HG03342 (cell line): ENCODE results near the gene RAB22A.
"Not testable (repeated sequence)": the region's sequence is repeated elsewhere in the genome, so short reads cannot be mapped to it uniquely, and the experiment has no call there.

Experiments
- ATAC-seq: cut with Tn5 transposase; IDR thresholded peaks from one replicate; pipeline ENCODE4 v1.9.1; 2021; ENCODE audit warnings: mild to moderate bottlenecking, moderate library complexity; ENCODE audit not compliant: unreplicated experiment

The RAB22A gene

DNA sequence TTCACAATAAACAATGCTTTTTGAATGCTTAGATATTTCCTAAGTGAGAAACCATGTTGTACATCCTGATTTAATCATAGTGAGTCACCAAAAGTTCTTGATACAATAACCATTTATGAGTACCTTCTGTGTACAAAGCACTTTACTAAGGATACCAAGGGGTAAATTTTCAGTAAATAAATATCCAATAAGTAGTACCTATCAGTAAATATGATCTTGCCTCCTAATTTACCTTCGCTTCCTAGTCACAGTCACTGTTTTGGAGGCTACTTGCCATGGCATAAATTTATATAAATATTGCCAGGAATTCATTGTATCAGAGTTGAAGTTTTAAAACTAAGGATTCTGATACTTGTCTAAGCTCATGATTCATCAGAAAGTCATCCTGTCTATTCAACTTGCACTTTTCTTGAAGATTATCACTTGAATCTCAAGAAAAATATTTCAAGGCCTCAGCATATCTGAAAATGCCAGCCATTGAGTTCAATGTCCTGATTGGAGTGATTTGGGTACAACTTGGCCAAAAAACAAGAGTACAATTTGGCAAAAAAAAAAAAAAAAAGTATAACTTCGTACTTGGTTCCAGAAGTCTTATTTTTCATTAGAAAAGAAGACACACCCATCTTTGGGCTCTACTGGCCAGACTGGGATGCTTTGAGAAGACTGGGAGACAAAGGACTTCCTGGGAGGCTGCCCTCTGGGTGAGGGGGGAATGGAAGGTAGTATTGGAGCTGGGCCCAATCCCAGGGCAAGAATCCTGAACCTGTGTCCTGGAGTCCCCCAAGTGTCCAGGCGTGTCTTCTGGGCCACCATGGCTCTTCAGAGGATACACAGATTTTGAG is 32.8 kb downstream of the RAB22A start:
- no peak for ATAC-seq

DNA sequence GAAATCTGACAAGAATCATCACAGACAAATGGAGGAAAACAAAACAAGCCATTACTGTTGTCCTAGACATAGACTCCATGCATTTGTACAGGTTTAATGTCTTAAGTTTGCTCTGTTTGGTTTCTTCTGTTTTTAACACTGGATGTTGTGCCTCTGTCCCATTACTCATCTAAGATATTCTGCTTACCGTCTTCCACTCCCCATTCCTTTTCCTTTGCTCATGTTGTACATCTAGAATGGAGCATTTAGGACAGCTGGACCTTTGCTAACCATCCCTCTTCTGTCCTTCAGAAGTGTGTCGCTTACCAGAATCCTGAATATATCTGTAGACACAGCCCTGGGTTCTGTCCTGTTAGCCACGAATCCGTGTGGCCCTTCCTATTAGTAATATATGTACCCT is 35.2 kb downstream of the RAB22A start:
- ATAC-seq = no peak

DNA sequence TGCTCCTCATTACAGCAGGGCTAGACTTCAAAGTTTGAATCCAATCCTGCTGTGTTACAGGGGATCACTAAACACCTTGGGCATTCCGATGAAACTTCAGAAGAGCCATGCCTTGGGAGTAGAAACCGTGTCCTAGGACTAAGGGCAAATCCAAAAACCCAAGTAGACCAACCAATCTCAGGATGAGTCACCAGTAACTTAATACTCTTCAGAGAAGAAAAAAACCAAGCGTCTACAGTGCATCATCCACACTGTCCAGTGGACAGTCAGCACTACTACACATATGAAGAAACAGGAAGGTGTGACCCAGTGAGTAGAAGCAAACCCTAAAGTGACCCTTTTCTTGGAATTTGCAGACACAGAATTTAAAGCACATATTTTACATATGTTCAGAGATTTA is 40.1 kb downstream of the RAB22A start:
- no peak for ATAC-seq

DNA sequence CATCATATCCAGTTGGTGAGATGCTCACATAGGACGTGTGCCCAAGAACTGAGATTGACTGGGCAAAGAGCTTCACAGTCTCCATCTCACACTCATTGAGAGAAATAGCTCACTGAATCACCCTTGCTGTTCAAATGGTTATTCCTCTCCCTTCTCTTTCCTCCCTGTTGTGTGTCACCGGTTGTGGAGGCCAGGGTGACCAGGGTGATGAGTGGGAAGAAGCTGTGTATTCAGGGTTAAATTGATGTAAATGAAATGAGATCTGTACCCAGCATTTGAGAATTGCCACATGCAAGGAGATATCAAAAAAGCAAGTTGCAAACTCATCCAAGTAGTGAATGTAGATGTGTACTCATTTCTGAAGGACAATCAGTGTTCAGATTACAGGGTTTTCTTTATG is 43.0 kb downstream of the RAB22A start:
- no peak for ATAC-seq

DNA sequence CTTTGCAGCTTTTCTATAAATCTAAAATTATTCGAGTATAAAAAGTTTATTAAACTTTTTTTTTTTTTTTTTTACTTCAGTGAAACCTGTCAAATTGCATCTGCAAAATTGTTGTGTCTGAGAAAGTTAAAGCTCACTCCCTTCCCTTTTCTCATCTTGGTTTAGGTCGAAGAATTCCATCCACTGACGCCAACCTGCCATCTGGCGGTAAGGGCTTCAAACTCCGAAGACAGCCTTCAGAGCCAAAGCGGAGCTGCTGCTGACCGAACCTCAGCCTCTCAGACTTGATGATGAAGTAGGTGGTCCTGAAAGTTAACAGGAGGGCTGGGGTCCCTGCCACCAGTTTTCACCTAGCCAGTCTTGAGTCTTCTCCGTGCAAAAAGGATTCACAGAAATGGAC is 49.9 kb downstream of the RAB22A start:
- ATAC-seq = no peak

DNA sequence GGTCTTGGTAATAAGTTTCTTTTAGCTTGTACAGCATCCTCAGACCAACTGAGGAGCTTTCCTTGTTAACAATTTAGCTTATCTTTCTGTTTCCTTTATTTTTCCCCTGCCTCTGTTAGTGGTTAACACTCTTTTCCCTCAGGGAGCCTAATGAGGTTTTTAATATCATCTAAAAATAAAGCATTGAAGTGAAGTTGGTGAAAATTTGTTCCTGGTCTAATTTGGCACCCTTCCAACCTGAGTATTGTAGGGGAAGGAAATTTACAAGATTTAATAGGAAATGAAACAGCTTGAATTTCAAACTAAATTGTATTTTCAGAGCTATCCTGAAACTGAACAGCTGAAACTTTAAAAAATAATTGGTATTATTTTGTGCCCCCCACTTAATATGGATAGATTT is 51.4 kb downstream of the RAB22A start:
- ATAC-seq = no peak

DNA sequence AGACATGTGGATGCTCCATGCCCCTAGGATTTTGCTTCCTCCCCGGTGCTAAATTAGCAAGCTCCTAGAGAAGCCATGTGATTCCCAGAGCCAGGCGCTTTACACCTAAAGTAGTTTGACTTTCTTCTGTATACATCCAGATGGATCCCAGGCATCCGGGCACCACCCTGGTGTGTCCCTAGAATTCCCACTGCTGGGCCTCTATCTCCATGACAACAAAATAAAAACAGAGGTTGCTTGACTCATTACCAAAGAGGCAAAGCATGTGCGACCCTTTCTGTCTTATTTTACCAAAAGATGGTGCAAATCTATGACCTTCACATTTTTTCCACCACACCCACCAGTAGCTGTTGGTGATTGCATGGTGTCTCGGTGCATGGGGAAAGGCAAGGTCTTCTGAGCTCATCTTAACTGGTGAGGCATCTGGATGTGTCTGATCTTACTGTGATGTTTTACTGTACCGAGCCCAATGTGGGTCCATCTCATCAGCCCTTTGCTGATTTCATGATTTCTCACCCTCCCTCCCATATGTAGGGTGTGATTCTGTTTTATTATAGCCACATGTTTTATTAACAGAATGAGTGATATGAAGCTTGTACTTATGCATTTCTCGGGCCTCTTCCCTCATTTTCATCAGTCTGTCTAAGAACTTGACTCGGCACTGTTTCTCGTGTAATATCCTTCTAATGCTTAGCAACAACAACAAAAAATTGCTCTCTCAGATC is 52.1 kb downstream of the RAB22A start:
- no peak for ATAC-seq

DNA sequence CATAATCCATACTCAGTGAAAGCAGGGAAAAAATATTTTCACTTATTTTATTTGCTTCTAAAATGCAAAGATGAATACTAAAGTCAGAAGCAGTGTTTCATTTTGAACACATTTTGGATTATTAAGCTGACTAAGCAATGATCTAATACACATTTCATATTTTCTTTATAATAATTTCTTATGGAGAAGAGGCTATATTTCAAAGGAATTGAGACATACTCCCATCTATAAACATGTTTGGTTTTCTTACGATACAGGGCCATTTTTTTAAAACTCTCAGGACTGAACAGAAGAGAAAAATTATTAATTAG is 52.6 kb downstream of the RAB22A start:
- ATAC-seq = no peak

DNA sequence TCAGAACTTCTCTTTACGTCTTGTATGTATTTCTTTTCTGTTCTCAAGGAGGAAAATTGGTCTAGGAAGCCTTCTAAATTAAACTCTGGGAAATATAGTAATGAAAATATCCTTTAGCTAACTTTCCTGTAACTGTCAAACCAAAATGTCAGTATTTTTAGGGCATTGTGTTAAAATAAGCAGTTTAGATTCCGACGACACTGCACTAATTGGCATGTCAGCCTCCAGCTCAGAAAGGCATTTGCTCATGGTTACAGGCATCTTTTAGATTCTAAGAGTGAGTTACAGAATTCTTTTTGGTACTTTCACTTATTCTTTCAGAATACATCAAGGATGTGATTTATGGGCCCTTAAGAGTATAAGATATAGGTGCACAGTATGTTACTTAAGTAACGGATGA is 53.5 kb downstream of the RAB22A start:
- no peak for ATAC-seq

DNA sequence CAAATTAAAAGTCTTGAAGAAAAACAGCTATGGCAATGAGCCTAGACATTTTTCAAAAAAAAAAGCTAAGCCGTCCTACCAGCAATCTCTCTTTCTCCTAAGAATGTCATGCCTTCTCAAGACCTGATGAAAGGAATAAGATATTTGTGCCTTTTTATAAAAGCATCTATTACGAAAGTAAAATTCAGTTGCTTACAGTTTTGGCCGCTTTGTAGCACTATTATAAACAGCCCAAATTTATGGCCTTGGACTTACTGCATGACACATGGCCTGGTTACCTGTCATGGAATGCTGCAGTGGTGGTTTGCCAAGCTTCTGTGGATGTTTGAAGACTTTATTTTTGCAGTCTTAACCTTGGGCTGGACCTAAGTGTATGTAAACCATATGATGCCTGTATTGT is 57.4 kb downstream of the RAB22A start:
- no peak for ATAC-seq

DNA sequence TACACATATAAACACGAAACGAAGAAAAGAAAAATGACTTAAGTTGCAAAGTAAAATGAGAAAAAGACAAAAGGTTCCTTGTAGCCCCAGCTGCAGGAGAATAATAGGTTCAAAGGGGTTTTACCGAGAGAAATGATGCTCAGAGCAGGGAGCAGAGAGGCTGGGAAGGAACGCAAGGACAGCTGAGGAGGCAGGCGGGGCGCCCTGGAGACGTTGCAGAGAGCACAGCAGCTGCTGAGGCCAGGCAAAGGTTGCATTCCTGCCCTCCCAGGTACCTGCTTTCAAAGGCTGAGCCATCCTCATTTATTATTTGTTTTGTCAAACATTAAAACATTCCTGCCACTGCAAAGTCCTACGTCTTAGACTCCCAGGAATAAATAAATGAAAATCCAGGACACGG is 63.3 kb downstream of the RAB22A start:
- no peak for ATAC-seq

DNA sequence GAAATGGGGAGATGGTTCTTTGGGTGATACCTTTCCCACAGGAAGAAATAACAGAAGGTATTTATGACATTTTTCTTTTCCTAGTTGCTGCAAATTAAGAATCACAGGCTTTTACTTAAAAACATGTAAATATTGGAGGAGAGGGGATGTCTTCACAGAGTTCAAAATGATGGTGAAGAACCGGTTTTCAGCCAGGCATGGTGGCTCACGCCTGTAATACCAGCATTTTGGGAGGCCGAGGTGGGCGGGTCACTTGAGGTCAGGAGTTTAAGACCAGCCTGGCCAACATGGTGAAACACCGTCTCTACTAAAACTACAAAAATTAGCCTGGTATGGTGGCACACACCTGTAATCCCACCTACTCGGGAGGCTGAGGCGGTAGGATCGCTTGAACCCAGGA is 63.8 kb downstream of the RAB22A start:
- ATAC-seq = not testable (repeated sequence)

DNA sequence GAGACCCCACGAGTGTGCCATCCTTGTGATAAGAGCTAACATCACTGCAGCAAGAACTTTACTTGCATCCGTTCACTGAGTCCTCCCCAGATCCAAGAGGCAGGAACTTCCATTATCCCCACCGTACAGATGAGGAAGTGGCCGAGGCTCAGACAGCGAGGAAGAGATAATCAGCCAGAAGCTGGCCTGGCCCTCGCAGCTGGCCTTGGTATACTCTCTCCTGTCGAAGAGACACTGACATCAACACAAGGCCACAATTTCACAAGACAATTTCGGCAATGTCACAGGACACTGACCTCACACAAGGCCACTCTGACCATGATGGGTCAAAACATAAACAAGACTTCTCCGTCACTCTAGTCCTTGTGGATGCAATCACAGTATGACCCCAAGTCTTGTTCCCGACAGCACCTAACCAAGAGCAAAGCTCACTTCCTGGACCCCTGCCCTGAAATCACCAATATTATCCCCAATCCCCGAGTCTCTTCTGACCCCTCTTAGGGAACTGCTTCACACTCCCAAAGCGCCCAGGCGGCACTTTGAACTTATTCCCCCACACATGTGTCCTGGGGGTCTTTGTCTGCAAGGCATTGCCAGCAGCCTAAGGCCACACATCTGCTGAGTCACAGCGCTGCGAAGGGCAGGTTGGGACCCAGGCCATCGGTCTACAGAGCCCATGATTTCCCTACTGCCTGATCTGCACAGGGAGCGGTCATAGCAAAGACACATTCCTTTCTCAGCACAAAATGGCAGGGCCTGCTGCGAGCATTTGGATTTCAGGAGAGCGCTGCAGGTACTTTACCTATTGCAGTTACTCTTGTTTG is 64.7 kb downstream of the RAB22A start:
- ATAC-seq = no peak

DNA sequence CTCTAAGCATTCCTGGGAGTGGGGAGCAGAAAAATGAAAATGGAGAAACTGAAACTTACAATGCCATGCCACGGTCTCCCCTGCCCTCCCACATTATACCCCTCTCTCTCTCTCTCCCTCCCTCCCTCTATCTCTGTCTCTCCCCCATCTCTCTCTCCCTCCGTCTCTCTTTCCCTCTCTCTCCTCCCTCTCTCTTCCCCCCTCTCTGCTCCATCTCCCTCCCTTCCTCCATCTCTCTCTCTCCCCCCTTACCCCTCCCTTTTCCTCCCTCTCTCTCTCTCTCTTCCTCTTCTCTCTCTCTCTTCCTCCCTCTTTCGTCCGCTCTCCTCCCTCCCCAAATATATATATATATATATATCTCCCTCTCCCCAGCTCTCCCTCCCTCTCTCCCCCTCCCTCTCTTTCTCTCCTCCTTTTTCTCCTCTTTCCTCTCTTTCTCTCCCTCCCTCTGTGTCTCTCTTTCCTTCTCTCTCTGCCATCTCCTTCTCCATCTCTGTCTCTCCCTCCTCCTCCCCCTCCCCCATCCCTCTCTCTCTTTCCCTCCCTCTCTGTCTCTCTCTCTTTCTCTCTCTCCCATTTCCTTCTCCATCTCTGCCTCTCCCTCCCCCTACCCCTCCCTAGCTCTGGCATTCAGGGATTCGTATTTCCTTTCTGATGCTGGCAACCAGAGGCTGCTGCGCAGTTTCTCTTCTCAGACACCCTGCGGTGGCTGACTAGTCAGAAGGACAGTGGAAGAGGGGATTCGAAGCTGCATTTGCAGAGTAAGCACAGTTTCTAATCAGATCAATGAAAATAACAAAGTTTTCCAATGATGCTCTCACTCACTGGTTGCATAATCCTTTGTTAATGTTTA is 65.6 kb downstream of the RAB22A start:
- ATAC-seq = no peak

DNA sequence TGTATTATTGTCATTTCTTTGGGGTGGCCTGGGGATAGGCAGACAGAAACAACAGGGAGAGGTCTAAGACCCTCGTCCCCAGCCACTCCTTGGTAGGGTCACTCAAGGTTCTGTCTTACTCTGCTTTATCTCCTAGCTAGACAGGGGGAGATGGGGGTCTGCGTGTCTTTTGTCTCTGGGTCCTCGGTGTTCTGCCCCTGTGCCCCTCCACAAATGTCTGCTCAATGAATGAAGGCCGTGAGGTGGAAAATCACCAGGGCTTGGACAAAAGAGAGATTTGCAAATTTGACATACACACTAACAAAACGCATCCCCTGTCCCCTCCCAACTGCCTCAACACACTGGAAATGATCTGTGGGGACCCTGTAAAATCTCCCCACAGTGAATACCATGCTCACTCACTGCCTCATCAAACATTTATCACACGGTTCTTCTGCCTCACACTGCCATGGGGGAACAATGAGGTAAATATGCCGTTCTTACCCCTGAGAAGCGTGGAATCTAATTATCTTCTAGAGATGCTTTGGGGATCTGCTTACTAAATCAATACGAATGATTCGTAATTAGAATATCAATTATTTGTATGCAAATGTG is 66.3 kb downstream of the RAB22A start:
- no peak for ATAC-seq

DNA sequence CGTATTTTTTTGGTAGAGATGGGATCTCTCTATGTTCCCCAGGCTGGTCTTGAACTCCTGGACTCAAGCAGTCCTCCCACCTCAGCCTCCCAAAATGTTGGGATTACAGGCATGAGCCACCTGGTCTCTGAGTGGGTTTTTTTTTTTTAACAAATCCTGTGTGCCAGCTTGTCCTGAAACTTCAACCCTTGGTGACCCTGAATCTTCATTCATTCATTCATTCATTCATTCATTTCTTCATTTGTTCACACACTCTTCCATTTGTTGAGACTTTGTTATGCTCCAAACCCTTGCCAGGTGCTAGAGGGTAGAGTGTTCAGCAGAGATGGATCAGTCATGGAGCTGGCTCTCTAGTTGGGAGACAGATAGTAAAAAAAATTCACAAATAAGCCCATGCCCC is 67.5 kb downstream of the RAB22A start:
- no peak for ATAC-seq

DNA sequence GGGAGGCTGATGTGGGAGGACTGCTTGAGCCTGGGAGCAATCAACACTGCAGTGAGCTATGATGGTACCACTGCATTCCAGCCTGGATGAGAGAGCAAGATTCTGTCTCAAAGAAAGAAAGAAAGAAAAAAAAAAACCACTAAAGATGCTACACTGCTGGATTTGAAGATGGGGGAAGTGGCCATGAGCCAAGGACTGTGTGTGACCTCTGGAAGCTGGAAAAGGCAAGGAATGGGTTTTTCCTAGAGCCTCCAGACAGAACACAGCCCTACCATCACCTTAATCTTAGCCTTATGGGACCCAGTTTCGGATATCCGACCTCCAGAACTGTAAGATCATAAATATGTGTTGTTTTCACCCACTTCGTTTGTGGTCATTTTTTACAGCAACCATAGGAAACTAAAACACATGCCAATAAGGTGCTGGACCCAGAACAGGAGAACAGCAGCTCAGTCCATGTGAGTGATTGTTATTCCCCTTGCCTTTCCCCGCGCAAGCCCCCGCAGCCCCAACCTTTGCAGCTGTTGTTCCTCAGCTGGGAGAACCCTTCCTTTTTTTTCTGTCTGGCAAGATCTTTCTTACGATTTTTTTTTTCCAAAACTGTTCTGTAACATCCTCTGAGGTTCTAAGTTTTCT is 68.4 kb downstream of the RAB22A start:
- ATAC-seq = no peak

DNA sequence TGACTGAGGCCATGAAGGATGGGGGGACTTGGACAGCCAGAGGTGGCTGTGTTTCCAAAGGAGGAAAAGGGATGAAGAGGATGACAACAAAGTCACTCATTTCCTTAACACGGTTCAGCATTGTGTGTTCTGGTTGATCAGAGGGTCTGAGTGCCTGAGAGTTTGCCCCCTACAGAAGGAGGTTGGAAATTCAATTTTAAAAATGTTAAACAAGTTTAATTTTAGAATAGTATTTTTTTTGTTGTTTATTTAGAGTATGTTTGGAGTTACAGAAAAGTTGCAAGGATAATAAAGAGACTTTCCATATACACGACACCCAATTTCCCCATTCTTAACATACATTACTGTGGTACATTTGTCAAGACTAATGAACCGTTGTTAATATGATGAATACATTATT is 69.2 kb downstream of the RAB22A start:
- ATAC-seq = no peak

DNA sequence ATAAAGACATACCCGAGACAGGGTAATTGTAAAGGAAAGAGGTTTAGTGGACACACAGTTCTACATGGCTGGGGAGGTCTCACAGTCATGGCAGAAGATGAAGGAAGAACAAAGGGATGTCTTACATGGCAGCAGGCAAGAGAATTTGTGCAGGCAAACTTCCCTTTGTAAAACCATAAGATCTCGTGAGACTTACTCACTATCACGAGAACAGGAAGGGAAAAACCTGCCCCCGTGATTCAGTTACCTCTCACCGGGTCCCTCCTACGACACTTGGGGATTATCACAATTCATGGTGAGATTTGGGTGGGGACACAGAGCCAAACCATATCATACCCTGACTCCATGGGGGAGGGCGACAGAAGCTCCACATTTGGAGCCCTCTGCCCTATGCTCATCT is 72.1 kb downstream of the RAB22A start:
- ATAC-seq = no peak

DNA sequence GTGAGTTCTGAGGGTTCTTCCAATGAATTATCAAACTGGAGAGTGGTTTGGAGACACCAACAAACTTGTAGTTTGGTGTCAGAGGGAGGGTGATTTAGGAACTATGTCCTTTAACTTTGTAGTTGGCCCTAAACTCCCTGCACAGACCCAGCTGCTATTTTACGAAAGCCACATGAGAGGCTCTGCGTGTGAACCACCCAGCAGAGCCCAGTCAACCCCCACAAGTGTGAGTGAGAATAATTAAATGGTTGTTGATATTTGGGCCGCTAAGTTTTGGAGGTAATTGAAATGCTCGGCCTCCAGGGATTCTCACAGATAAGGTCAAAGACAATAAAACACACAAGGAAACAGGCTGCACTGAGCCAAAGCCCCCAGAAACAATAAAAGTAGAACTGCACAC is 72.6 kb downstream of the RAB22A start:
- ATAC-seq = no peak
